ENCODE results near the gene ACKR1.

Gene ACKR1

DNA sequence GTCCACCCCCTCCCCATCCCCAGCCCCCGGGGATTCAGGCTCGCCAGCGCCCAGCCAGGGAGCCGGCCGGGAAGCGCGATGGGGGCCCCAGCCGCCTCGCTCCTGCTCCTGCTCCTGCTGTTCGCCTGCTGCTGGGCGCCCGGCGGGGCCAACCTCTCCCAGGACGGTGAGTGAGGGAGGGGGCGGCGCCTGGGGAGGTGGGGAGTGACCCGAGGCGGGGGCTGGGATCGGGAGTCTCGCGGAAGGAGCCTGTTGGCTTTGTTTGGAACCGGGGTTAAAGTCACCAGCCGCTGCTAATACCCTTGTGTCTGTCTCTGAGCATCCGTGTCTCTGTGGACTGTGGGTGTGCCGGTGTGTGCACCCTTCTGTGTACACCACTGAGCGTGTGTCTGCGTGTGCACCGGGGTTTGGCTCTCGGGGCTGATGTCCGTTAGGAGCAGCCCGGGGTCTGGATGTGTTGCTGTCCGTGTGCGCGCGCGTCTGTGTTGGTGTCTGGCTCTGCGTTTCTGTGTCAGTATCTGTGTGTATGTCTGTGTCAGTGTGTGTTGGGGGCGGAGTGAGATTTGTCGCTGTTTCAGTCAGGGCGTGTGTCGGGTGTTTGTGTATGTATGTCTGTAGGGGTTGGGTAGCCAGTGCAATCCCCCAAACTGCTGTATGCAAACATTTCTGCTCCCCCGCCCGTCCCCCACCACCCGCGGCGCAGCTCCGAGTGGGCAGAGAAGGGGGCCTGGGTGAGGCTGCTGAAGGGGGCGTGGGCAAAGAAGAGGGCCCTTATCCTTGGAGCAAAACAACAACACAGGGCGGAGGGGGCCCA lies 32.8 kb upstream of the ACKR1 start:
- no peaks in the 10 kb centered on the region for H3K36me3 ChIP-seq (ENCODE audit: control insufficient read depth in 5 of 5, insufficient read depth in 5 of 5, low read length in 5 of 5)
- H3K27ac ChIP-seq (ENCODE audit: low read depth, low read length), result no peak overlapping the region
- H3K9ac ChIP-seq (ENCODE audit: low read length in 5 of 5), result no peak overlapping the region
- H3K9me3 ChIP-seq (ENCODE audit: control insufficient read depth in 5 of 5, low read length in 5 of 5), result no peaks in the 10 kb centered on the region
- H3K27me3 ChIP-seq (ENCODE audit: control insufficient read depth in 5 of 5, insufficient read depth in 4 of 5, low read length in 5 of 5), result peaks cover 16 to 51% (median 29%) of the 10 kb centered on the region in 5 donors
- H3K4me1 ChIP-seq (ENCODE audit: control insufficient read depth in 5 of 5, insufficient read depth in 5 of 5, low read length in 5 of 5), result peaks cover 0 to 18% (median 10%) of the 10 kb centered on the region in 5 donors
- peak overlapping the region in 4 of 5 donors; percentile 8 to 65 (median 32) for H3K4me3 ChIP-seq (ENCODE audit: low read depth in 1 of 5, low read length in 5 of 5)

DNA sequence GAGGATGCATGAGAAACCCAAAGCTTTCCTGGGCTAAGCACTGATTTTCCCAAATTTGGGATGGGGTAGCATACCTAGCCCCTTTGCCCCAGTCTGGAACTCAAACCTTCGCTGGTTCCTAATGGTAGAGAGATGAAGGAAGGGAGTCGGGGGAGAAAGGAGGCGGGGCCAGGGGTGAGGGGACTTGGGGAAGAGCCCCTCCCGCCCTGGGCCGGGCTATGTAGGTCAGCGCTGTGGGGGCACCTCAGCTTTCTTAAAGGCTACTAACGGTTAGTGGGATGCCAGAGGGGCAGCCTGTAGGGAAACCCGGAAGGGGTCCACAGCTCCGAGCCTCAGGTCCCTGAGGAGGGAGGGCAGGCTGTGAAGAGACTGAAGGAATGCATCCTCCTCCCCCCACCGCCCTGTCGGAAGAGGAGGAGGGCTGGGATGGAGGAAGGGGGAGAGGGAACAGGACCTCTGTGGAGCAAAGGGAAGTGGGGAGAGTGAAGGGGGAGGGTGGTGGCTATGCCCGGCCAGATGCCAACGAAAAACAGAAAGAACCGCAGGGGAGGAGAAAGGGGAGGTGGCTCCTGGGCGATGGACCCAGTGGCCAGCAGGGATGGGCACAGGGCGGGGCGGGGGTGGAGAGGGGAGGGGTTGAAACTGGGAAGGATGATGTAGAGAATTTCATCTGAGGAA lies 31.9 kb upstream of the ACKR1 start:
- Histone ChIP-seq H3K4me3 (ENCODE audit: low read depth in 1 of 5, low read length in 5 of 5) (peak overlapping the region; percentile 24 to 65 (median 44)), H3K27me3 (ENCODE audit: control insufficient read depth in 5 of 5, insufficient read depth in 4 of 5, low read length in 5 of 5) (peaks cover 16 to 51% (median 29%) of the 10 kb centered on the region in 5 donors), H3K9ac (ENCODE audit: low read length in 5 of 5) (no peak overlapping the region), H3K9me3 (ENCODE audit: control insufficient read depth in 5 of 5, low read length in 5 of 5) (no peaks in the 10 kb centered on the region), H3K27ac (ENCODE audit: low read depth, low read length) (no peak overlapping the region), H3K36me3 (ENCODE audit: control insufficient read depth in 5 of 5, insufficient read depth in 5 of 5, low read length in 5 of 5) (no peaks in the 10 kb centered on the region), H3K4me1 (ENCODE audit: control insufficient read depth in 5 of 5, insufficient read depth in 5 of 5, low read length in 5 of 5) (peaks cover 0 to 18% (median 10%) of the 10 kb centered on the region in 5 donors)

DNA sequence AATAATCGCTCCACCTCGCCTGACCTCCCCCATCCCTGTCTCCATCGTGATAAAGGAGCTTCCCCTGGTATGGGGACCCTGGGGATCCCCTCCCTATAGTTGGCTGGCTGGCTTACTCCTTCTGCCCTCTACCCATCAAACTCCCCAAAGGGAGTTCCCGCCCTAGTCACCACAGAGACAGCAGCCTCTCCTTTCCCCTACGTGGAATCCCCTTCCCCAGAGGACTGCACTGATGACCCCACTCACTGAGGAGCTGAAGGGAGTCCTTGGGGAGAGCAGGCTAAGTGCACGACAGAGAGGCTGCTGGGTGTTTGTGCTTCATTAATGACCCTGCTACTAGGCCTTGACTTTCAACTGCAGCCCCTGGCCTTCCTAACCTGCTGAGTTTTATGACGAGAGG lies 31.4 kb upstream of the ACKR1 start:
- Histone ChIP-seq H3K27me3 (ENCODE audit: control insufficient read depth in 5 of 5, insufficient read depth in 4 of 5, low read length in 5 of 5) (peaks cover 16 to 47% (median 25%) of the 10 kb centered on the region in 5 donors), H3K36me3 (ENCODE audit: control insufficient read depth in 5 of 5, insufficient read depth in 5 of 5, low read length in 5 of 5) (no peaks in the 10 kb centered on the region), H3K9ac (ENCODE audit: low read length in 5 of 5) (no peak overlapping the region), H3K4me3 (ENCODE audit: low read depth in 1 of 5, low read length in 5 of 5) (no peak overlapping the region), H3K4me1 (ENCODE audit: control insufficient read depth in 5 of 5, insufficient read depth in 5 of 5, low read length in 5 of 5) (peaks cover 0 to 18% (median 10%) of the 10 kb centered on the region in 5 donors), H3K9me3 (ENCODE audit: control insufficient read depth in 5 of 5, low read length in 5 of 5) (no peaks in the 10 kb centered on the region), H3K27ac (ENCODE audit: low read depth, low read length) (no peak overlapping the region)

DNA sequence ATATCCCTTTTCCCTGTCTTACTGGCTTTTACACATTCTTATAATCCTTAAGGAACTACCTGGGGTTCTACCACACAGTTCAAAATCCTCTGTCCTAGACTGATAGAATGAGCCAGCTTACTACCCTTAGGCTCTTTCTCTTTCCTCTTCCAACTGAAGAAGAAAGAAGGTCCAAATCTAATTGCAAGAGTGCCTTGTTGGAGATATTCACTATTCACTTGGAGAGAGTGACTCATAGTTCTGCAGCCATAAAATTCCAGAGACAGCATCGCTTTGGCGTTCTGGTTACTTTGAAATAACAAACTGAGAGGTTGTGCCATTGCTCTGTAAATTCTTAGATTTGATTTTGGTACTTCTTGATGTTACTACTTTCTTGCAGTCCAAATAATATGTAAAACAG lies 29.1 kb upstream of the ACKR1 start:
- Histone ChIP-seq H3K4me3 (ENCODE audit: low read depth in 1 of 5, low read length in 5 of 5) (no peak overlapping the region), H3K36me3 (ENCODE audit: control insufficient read depth in 5 of 5, insufficient read depth in 5 of 5, low read length in 5 of 5) (no peaks in the 10 kb centered on the region), H3K9me3 (ENCODE audit: control insufficient read depth in 5 of 5, low read length in 5 of 5) (no peaks in the 10 kb centered on the region), H3K27me3 (ENCODE audit: control insufficient read depth in 5 of 5, insufficient read depth in 4 of 5, low read length in 5 of 5) (peaks cover 13 to 31% (median 20%) of the 10 kb centered on the region in 5 donors), H3K27ac (ENCODE audit: low read depth, low read length) (no peak overlapping the region), H3K9ac (ENCODE audit: low read length in 5 of 5) (no peak overlapping the region), H3K4me1 (ENCODE audit: control insufficient read depth in 5 of 5, insufficient read depth in 5 of 5, low read length in 5 of 5) (peaks cover 0 to 18% (median 10%) of the 10 kb centered on the region in 5 donors)

DNA sequence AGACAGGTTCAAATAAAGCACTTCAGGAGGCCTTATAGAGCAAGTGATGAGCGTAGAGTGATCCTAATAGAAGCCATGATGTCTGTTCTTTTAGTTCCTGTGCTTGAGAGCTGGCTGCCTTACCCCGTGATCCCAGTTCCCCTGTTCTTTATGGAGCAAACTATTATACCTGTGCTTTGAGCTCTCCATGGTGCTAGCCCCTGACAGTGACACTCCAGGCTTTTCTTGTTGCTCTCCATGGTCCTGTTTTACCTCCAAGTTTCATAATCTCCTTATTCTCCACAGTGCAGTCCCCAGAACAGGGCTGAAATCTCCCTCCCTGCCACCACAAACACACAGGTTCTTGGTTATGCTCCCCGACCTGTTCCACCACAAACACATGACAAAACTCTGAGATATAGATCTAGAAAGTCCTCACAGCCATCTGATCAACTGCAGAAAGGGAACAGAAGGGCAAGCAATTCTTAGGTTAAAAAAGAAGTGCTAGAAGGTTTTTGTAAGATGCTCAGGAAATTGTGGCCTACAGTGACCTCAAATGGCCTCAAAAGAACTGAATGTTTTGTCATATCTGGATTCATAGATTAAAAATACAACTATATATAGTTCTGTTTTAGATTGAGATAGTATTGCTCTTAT lies 27.3 kb upstream of the ACKR1 start:
- Histone ChIP-seq H3K9ac (ENCODE audit: low read length in 5 of 5) (no peak overlapping the region), H3K36me3 (ENCODE audit: control insufficient read depth in 5 of 5, insufficient read depth in 5 of 5, low read length in 5 of 5) (no peaks in the 10 kb centered on the region), H3K9me3 (ENCODE audit: control insufficient read depth in 5 of 5, low read length in 5 of 5) (no peaks in the 10 kb centered on the region), H3K4me1 (ENCODE audit: control insufficient read depth in 5 of 5, insufficient read depth in 5 of 5, low read length in 5 of 5) (peaks cover 0 to 13% (median 5%) of the 10 kb centered on the region in 5 donors), H3K4me3 (ENCODE audit: low read depth in 1 of 5, low read length in 5 of 5) (no peak overlapping the region), H3K27ac (ENCODE audit: low read depth, low read length) (no peak overlapping the region), H3K27me3 (ENCODE audit: control insufficient read depth in 5 of 5, insufficient read depth in 4 of 5, low read length in 5 of 5) (peaks cover 8 to 24% (median 11%) of the 10 kb centered on the region in 5 donors)

DNA sequence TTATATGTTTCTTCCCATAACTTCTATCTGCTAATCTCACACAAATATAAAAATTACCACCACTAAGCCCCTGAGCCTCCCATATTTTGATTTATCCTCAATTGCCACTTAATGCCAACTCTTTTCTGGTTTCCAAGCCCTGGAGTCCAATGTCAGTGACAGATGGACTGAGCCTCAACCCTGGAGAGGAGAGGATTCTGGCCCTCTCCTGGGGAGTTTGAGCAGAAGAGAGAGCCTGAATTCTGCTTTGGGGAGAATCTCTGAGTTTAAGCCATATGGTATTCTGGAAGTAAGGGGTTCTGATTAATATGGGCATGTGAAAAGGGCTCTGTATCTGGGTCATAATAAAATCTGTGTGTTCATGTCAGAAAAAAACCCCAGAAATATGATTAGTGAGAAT lies 24.8 kb upstream of the ACKR1 start:
- H3K36me3 ChIP-seq (ENCODE audit: control insufficient read depth in 5 of 5, insufficient read depth in 5 of 5, low read length in 5 of 5), result no peaks in the 10 kb centered on the region
- no peak overlapping the region for H3K9ac ChIP-seq (ENCODE audit: low read length in 5 of 5)
- H3K27me3 ChIP-seq (ENCODE audit: control insufficient read depth in 5 of 5, insufficient read depth in 4 of 5, low read length in 5 of 5), result peaks cover 0 to 12% (median 4%) of the 10 kb centered on the region in 5 donors
- no peak overlapping the region for H3K27ac ChIP-seq (ENCODE audit: low read depth, low read length)
- no peak overlapping the region for H3K4me3 ChIP-seq (ENCODE audit: low read depth in 1 of 5, low read length in 5 of 5)
- H3K4me1 ChIP-seq (ENCODE audit: control insufficient read depth in 5 of 5, insufficient read depth in 5 of 5, low read length in 5 of 5), result peaks cover 0 to 3% (median 0%) of the 10 kb centered on the region in 5 donors
- no peaks in the 10 kb centered on the region for H3K9me3 ChIP-seq (ENCODE audit: control insufficient read depth in 5 of 5, low read length in 5 of 5)

DNA sequence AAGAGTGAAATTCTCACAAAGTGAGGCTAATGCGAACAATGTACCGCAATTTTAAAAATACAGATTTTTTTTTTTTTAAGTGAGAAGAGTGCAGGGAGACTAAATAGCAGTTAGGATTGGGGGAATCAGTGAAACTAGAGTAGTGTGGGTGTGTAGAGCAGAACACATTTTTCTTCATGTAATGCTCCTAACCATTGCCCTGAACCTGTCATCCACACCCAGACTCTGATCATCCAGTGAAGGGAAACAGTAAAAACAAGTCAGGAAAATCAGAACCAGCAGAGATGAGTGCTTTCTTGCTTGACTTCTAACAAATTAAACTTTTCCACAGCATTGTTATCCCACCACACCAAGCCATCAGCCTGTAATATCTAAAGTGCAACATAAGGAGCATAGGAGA lies 24.2 kb upstream of the ACKR1 start:
- no peak overlapping the region for H3K9ac ChIP-seq (ENCODE audit: low read length in 5 of 5)
- H3K36me3 ChIP-seq (ENCODE audit: control insufficient read depth in 5 of 5, insufficient read depth in 5 of 5, low read length in 5 of 5), result no peaks in the 10 kb centered on the region
- H3K4me3 ChIP-seq (ENCODE audit: low read depth in 1 of 5, low read length in 5 of 5), result no peak overlapping the region
- no peak overlapping the region for H3K27ac ChIP-seq (ENCODE audit: low read depth, low read length)
- H3K4me1 ChIP-seq (ENCODE audit: control insufficient read depth in 5 of 5, insufficient read depth in 5 of 5, low read length in 5 of 5), result no peaks in the 10 kb centered on the region
- H3K27me3 ChIP-seq (ENCODE audit: control insufficient read depth in 5 of 5, insufficient read depth in 4 of 5, low read length in 5 of 5), result peaks cover 0 to 10% (median 4%) of the 10 kb centered on the region in 5 donors
- no peaks in the 10 kb centered on the region for H3K9me3 ChIP-seq (ENCODE audit: control insufficient read depth in 5 of 5, low read length in 5 of 5)

DNA sequence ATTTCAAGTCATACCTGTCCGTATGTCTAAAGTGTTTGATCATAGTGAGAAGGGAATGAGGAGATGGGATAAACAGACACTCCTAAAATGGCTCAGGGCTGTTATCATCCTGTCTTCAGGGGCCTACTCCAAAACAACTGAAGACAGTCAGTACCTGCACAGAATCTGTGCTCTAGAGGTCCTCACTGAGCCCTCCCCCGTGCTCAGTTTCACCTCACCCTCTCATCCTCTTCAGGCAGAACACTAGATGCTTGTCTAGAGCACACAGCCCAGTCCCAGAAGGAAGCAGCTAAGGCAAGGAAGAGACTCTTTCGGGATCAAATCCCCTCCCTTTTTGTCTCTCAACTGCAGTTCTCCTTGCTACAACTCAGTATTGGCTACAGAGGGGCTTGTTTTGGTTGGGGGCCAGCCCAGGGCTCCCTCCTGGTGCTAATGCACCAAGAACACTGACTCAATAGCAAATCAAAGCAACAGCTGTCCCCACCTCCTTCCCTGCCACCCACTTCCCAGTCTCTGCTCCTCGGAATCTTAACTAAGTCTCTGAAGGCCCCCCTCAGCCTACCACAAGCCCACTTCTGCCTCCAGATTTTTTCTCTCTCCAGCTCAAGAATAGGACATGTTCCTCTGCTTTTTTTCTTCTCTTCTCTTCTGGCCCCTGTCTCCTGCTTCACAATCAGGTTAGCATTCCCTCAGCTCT lies 23.2 kb upstream of the ACKR1 start:
- Histone ChIP-seq H3K4me1 (ENCODE audit: control insufficient read depth in 5 of 5, insufficient read depth in 5 of 5, low read length in 5 of 5) (no peaks in the 10 kb centered on the region), H3K27ac (ENCODE audit: low read depth, low read length) (no peak overlapping the region), H3K36me3 (ENCODE audit: control insufficient read depth in 5 of 5, insufficient read depth in 5 of 5, low read length in 5 of 5) (no peaks in the 10 kb centered on the region), H3K9ac (ENCODE audit: low read length in 5 of 5) (no peak overlapping the region), H3K27me3 (ENCODE audit: control insufficient read depth in 5 of 5, insufficient read depth in 4 of 5, low read length in 5 of 5) (peaks cover 0 to 10% (median 7%) of the 10 kb centered on the region in 5 donors), H3K4me3 (ENCODE audit: low read depth in 1 of 5, low read length in 5 of 5) (no peak overlapping the region), H3K9me3 (ENCODE audit: control insufficient read depth in 5 of 5, low read length in 5 of 5) (no peaks in the 10 kb centered on the region)

DNA sequence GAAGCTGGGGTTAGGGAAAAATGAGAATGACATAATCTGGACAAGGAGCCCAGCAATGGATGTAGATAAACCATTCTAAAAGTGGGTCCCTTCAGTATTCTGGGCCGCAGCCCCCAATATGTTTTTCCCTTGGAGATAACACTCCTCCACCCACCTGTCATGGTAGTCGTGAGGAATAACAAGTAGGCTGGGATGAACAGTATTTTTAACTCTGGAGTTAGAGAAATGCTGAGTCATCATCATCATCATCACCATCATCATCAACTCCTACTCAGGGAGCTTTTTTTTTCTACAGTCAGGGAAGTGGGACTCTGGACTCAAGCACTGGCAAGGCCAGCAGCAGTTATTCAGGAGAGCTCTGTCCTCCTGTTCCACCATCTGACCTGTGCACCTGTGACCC lies 20.5 kb upstream of the ACKR1 start:
- H3K4me1 ChIP-seq (ENCODE audit: control insufficient read depth in 5 of 5, insufficient read depth in 5 of 5, low read length in 5 of 5), result peaks cover 0 to 12% (median 8%) of the 10 kb centered on the region in 5 donors

More for the DNA sequence above, 20.5 kb upstream of the ACKR1 start:
- Histone ChIP-seq H3K27ac (ENCODE audit: low read depth, low read length) (no peak overlapping the region), H3K36me3 (ENCODE audit: control insufficient read depth in 5 of 5, insufficient read depth in 5 of 5, low read length in 5 of 5) (no peaks in the 10 kb centered on the region), H3K9ac (ENCODE audit: low read length in 5 of 5) (no peak overlapping the region), H3K27me3 (ENCODE audit: control insufficient read depth in 5 of 5, insufficient read depth in 4 of 5, low read length in 5 of 5) (peaks cover 8 to 27% (median 17%) of the 10 kb centered on the region in 5 donors), H3K9me3 (ENCODE audit: control insufficient read depth in 5 of 5, low read length in 5 of 5) (no peaks in the 10 kb centered on the region), H3K4me3 (ENCODE audit: low read depth in 1 of 5, low read length in 5 of 5) (no peak overlapping the region)

All from subcutaneous abdominal adipose tissue (tissue), 5 donors.